RWPE2 (cell line): ENCODE measurements around the gene INO80C.

Experiments
- ATAC-seq: fragments of 200-7000 bp; cut with Tn5 transposase; 3 replicates; pipeline ENCODE4 v1.9.1; 2021; ENCODE audit warnings: low read depth
- DNase-seq: peaks from one replicate; pipeline ENCODE4 v3.0.0-alpha.2; 2020; ENCODE audit warnings: low spot score
- H3K27ac ChIP-seq: fragments of 450-650 bp; 2 replicates; pipeline ENCODE4 v1.5.1; 2017; ENCODE audit warnings: mild to moderate bottlenecking; ENCODE audit not compliant: poor library complexity, severe bottlenecking
- H3K27me3 ChIP-seq: fragments of 250-450 bp; sonication (Bioruptor Pico); 2 replicates; pipeline ENCODE4 v1.5.1; 2021; ENCODE audit warnings: mild to moderate bottlenecking, moderate library complexity; ENCODE audit not compliant: insufficient read depth, poor library complexity, severe bottlenecking
- H3K36me3 ChIP-seq: fragments of 250-450 bp; sonication (Bioruptor Pico); 2 replicates; pipeline ENCODE4 v1.5.1; 2020; ENCODE audit warnings: low read depth, mild to moderate bottlenecking, moderate library complexity
- H3K4me1 ChIP-seq: fragments of 250-450 bp; sonication (Bioruptor Pico); 2 replicates; pipeline ENCODE4 v1.5.1; 2021; ENCODE audit warnings: mild to moderate bottlenecking, moderate library complexity; ENCODE audit not compliant: insufficient read depth, poor library complexity, severe bottlenecking
- H3K4me3 ChIP-seq: fragments of 250-450 bp; sonication (Bioruptor Pico); 2 replicates; pipeline ENCODE4 v1.5.1; 2021; ENCODE audit warnings: mild to moderate bottlenecking, moderate library complexity; ENCODE audit not compliant: severe bottlenecking
- H3K9me3 ChIP-seq: fragments of 250-450 bp; sonication (Bioruptor Pico); 2 replicates; pipeline ENCODE4 v1.5.1; 2021; ENCODE audit warnings: mild to moderate bottlenecking, moderate library complexity; ENCODE audit not compliant: severe bottlenecking
- CTCF ChIP-seq: fragments of 450-650 bp; IDR thresholded peaks from one replicate; pipeline ENCODE4 v1.5.1; 2017; ENCODE audit warnings: mild to moderate bottlenecking, moderate library complexity; ENCODE audit not compliant: poor library complexity, severe bottlenecking

Gene INO80C

GRCh38 chr18:35444636-35445035, 53.1 kb downstream of the INO80C start:
- Histone ChIP-seq H3K4me3 (no peak overlapping the region), H3K27me3 (no peaks in the 10 kb centered on the region), H3K36me3 (no peaks in the 10 kb centered on the region), H3K9me3 (no peaks in the 10 kb centered on the region), H3K27ac (no peak overlapping the region), H3K4me1 (peaks cover 25% of the 10 kb centered on the region)
- no peak for TF ChIP-seq CTCF
- ATAC-seq (no peak), DNase-seq (no peak)

GRCh38 chr18:35443847-35444246, 53.9 kb downstream of the INO80C start:
- Histone ChIP-seq H3K27me3 (no peaks in the 10 kb centered on the region), H3K4me1 (peaks cover 25% of the 10 kb centered on the region), H3K27ac (no peak overlapping the region), H3K4me3 (no peak overlapping the region), H3K9me3 (no peaks in the 10 kb centered on the region), H3K36me3 (no peaks in the 10 kb centered on the region)
- DNase-seq (no peak), ATAC-seq (no peak)
- TF ChIP-seq CTCF, result no peak

- peaks cover 25% of the 10 kb centered on the region for H3K4me1 ChIP-seq
- H3K36me3 ChIP-seq, result no peaks in the 10 kb centered on the region
- peak overlapping the region; percentile 53 for H3K27ac ChIP-seq
- no peaks in the 10 kb centered on the region for H3K27me3 ChIP-seq
- no peaks in the 10 kb centered on the region for H3K9me3 ChIP-seq
- no peak overlapping the region for H3K4me3 ChIP-seq
- ATAC-seq (no peak), DNase-seq (no peak)
- TF ChIP-seq CTCF, result no peak
Observed at GRCh38 chr18:35443434-35443833, 54.3 kb downstream of the INO80C start.

GRCh38 chr18:35442701-35443100, 55.1 kb downstream of the INO80C start:
- Histone ChIP-seq H3K4me1 (peaks cover 25% of the 10 kb centered on the region), H3K9me3 (no peaks in the 10 kb centered on the region), H3K4me3 (no peak overlapping the region), H3K27me3 (no peaks in the 10 kb centered on the region), H3K36me3 (no peaks in the 10 kb centered on the region), H3K27ac (peak overlapping the region; percentile 53)
- no peak for TF ChIP-seq CTCF
- no peak for ATAC-seq
- no peak for DNase-seq

- Histone ChIP-seq H3K9me3 (no peaks in the 10 kb centered on the region), H3K27me3 (no peaks in the 10 kb centered on the region), H3K27ac (peak overlapping the region; percentile 53), H3K4me3 (no peak overlapping the region), H3K36me3 (no peaks in the 10 kb centered on the region), H3K4me1 (peaks cover 25% of the 10 kb centered on the region)
- DNase-seq (no peak), ATAC-seq (peak; percentile 69)
- TF ChIP-seq CTCF, result no peak
Observed at GRCh38 chr18:35441857-35442595, 55.7 kb downstream of the INO80C start.
